CD4-positive, CD25-positive, alpha-beta regulatory T cell (primary cell): Measurements from ENCODE around the gene CAMSAP1. TPM values are rescaled to one million over a fixed set of nuclear protein-coding genes. Genes with fewer than 3 reads are reported as not detected.

Source experiments
- ATAC-seq, 2 donors: fragments of 150-1000 bp; cut with Tn5 transposase; one replicate each; pipeline ENCODE4 v1.10.0; 2021; ENCODE audit warnings: low read depth in 2 of 2, moderate number of reproducible peaks in 2 of 2, moderate library complexity in 1 of 2
- DNase-seq, 3 donors: peaks; one replicate each; pipeline versions ENCODE4 v3.0.0 to v3.0.0-alpha.2; 2012 to 2022; ENCODE audit warnings: mixed read lengths in 1 of 3
- H3K27ac ChIP-seq: one replicate; pipeline ENCODE4 v1.7.0; 2013; ENCODE audit warnings: mild to moderate bottlenecking, low read length; ENCODE audit not compliant: insufficient read depth, poor library complexity, severe bottlenecking
- H3K27me3 ChIP-seq: one replicate; pipeline ENCODE4 v1.7.0; 2013; ENCODE audit warnings: low read length; ENCODE audit not compliant: control insufficient read depth, insufficient read depth
- H3K36me3 ChIP-seq: one replicate; pipeline ENCODE4 v1.7.0; 2013; ENCODE audit warnings: mild to moderate bottlenecking, low read length, moderate library complexity; ENCODE audit not compliant: control insufficient read depth, insufficient read depth
- H3K4me1 ChIP-seq: 2 replicates; pipeline ENCODE4 v1.7.0; 2013; ENCODE audit warnings: mild to moderate bottlenecking, low read length; ENCODE audit not compliant: insufficient read depth, control insufficient read depth, poor library complexity, severe bottlenecking
- H3K4me3 ChIP-seq: one replicate; pipeline ENCODE4 v1.7.0; 2013; ENCODE audit warnings: low read depth, mild to moderate bottlenecking, low read length, moderate library complexity
- H3K9me3 ChIP-seq, 2 experiments: 1 replicate in 1 of 2; 2 replicates in 1 of 2; pipeline ENCODE4 v1.7.0; 2013; ENCODE audit warnings: low read length in 2 of 2, mild to moderate bottlenecking in 1 of 2, moderate library complexity in 1 of 2; ENCODE audit not compliant: control insufficient read depth in 2 of 2
- H3K27ac Mint-ChIP-seq, 3 donors: one replicate each; pipeline ENCODE4 v1.8.0; 2020 to 2022; ENCODE audit warnings: mild to moderate bottlenecking in 3 of 3, mixed read lengths in 3 of 3, moderate library complexity in 2 of 3
- H3K27me3 Mint-ChIP-seq: one replicate; pipeline ENCODE4 v1.8.0; 2022; ENCODE audit warnings: mild to moderate bottlenecking, mixed read lengths
- H3K36me3 Mint-ChIP-seq: one replicate; pipeline ENCODE4 v1.8.0; 2020; ENCODE audit warnings: mixed read lengths
- H3K4me1 Mint-ChIP-seq, 4 donors: one replicate each; pipeline ENCODE4 v1.8.0; 2020 to 2022; ENCODE audit warnings: mixed read lengths in 4 of 4, mild to moderate bottlenecking in 1 of 4
- H3K4me3 Mint-ChIP-seq, 4 donors: one replicate each; pipeline ENCODE4 v1.8.0; 2020 to 2022; ENCODE audit warnings: mild to moderate bottlenecking in 4 of 4, mixed read lengths in 4 of 4, moderate library complexity in 3 of 4
- H3K9me3 Mint-ChIP-seq, 7 donors: one replicate each; pipeline ENCODE4 v1.8.0; 2020 to 2022; ENCODE audit warnings: mixed read lengths in 7 of 7, mild to moderate bottlenecking in 3 of 7, moderate library complexity in 2 of 7
- polyA plus RNA-seq, 4 donors: library from polyadenylated mRNA; unstranded; fragments of 300-500 nt; fragmentation: Illumina TruSeq; gene quantifications; one replicate each; pipeline ENCODE4 v1.2.3, GENCODE V29; 2021
- total RNA-seq: library from RNA; stranded (reverse); gene quantifications from one replicate; pipeline ENCODE4 v1.2.3, GENCODE V29; 2022

The CAMSAP1 gene
- total and polyA plus RNA-seq, 5 donors from 2014 or later = 0.67 to 31.6 (median 2.0) TPM

- no peak for DNase-seq
- Histone ChIP-seq H3K36me3 (peaks cover 32% of the 10 kb centered on the region), H3K27me3 (no peaks in the 10 kb centered on the region), H3K9me3 (peaks cover 6 to 9% of the 10 kb centered on the region in 2 experiments), H3K27ac (no peak overlapping the region), H3K4me1 (no peaks in the 10 kb centered on the region), H3K4me3 (no peak overlapping the region)
- Mint-ChIP-seq H3K36me3 (peaks cover 40% of the 10 kb centered on the region), H3K4me3 (peak overlapping the region in 1 of 4 donors; percentile 31), H3K27me3 (no peaks in the 10 kb centered on the region), H3K4me1 (peaks cover 4 to 18% (median 13%) of the 10 kb centered on the region in 4 donors), H3K27ac (no peak overlapping the region), H3K9me3 (peaks cover 0 to 11% (median 2%) of the 10 kb centered on the region in 7 donors)
- ATAC-seq = no peak
Observed at GRCh38 chr9:135827866-135828580, 79.3 kb downstream of the CAMSAP1 start.

- H3K27me3 Mint-ChIP-seq = no peaks in the 10 kb centered on the region
- no peak overlapping the region for H3K4me3 ChIP-seq
- no peak for DNase-seq
- H3K9me3 Mint-ChIP-seq = peaks cover 0 to 11% (median 2%) of the 10 kb centered on the region in 7 donors
- ATAC-seq = no peak
- H3K36me3 ChIP-seq = peaks cover 39% of the 10 kb centered on the region
- H3K4me1 Mint-ChIP-seq = peaks cover under 1 to 16% (median 12%) of the 10 kb centered on the region in 4 donors
- H3K9me3 ChIP-seq = peaks cover 6 to 9% of the 10 kb centered on the region in 2 experiments
- no peak overlapping the region for H3K27ac ChIP-seq
- H3K4me1 ChIP-seq = no peaks in the 10 kb centered on the region
- H3K4me3 Mint-ChIP-seq = peak overlapping the region in 1 of 4 donors; percentile 59
- no peaks in the 10 kb centered on the region for H3K27me3 ChIP-seq
- H3K36me3 Mint-ChIP-seq = peaks cover 41% of the 10 kb centered on the region
- no peak overlapping the region for H3K27ac Mint-ChIP-seq
Observed at GRCh38 chr9:135827301-135827700, 80.0 kb downstream of the CAMSAP1 start.

DNA sequence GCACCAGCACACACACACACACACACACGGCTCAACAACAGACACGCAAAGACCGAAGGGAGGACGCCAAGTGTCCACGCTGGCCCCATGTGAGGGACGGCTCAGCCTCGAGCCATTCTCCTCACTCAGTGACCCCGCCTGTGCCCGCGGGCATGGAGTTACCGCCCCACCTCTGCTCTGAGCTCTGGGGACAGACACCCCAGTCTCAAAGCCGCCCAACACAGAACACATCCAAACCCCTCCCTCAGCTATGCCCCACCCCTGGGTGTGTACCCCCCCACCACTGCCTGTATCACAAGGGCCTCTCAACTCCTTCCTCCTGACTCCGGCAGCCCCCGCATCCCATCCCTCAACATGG is 81.2 kb downstream of the CAMSAP1 start:
- H3K4me3 Mint-ChIP-seq = no peak overlapping the region
- Histone ChIP-seq H3K4me3 (no peak overlapping the region), H3K27ac (no peak overlapping the region), H3K27me3 (no peaks in the 10 kb centered on the region), H3K36me3 (peaks cover 50% of the 10 kb centered on the region), H3K9me3 (peaks cover 6 to 9% of the 10 kb centered on the region in 2 experiments), H3K4me1 (no peaks in the 10 kb centered on the region)
- no peak for DNase-seq
- H3K36me3 Mint-ChIP-seq = peaks cover 46% of the 10 kb centered on the region
- H3K27ac Mint-ChIP-seq = no peak overlapping the region
- H3K4me1 Mint-ChIP-seq = peaks cover 0 to 10% (median 6%) of the 10 kb centered on the region in 4 donors
- no peak for ATAC-seq
- no peaks in the 10 kb centered on the region for H3K27me3 Mint-ChIP-seq
- peaks cover 0 to 11% (median 2%) of the 10 kb centered on the region in 7 donors for H3K9me3 Mint-ChIP-seq

DNA sequence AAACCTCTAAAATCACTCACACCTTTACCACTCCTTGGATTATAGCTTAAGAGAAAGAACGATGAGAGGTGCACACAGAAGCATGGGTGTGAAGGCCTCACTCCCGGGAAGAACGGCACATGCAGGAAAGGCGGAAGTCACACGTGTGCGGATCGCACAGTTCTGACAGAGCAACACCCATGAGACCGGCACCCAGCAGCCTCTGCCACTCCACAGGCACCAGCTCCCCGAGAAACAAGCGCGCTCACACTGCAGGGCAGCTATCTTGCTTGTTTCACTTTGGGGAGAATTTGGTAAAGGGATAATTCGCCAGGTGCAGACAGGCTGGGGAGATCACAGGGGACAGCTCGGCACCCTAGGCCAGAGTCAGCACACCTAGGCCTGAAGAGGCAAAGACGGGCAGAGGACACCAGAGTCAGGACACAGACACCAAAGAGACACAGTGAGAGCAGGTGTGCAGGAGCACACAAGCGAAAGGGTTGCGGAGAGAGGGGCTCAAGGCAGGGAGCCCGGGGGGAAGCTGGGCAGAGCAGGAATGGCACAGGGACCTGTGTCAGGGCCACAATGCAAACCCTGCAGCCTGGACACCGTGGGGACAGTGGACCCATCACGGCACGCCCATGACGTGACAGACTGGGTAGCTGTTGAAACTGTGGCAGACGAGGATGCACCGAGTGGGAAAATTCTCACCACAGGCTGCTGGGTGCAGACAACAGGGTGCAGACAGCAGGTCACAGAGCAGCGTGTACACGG is 81.7 kb downstream of the CAMSAP1 start:
- peak overlapping the region in 2 of 3 donors; percentile 75 to 83 for H3K27ac Mint-ChIP-seq
- peaks cover 0 to 11% (median 2%) of the 10 kb centered on the region in 7 donors for H3K9me3 Mint-ChIP-seq
- Histone ChIP-seq H3K36me3 (peaks cover 55% of the 10 kb centered on the region), H3K27me3 (no peaks in the 10 kb centered on the region), H3K9me3 (peaks cover 6 to 9% of the 10 kb centered on the region in 2 experiments), H3K4me3 (no peak overlapping the region), H3K4me1 (no peaks in the 10 kb centered on the region), H3K27ac (no peak overlapping the region)
- no peak overlapping the region for H3K4me3 Mint-ChIP-seq
- H3K27me3 Mint-ChIP-seq = no peaks in the 10 kb centered on the region
- no peak for ATAC-seq
- no peak for DNase-seq
- H3K4me1 Mint-ChIP-seq = peaks cover 0 to 10% (median 7%) of the 10 kb centered on the region in 4 donors
- H3K36me3 Mint-ChIP-seq = peaks cover 47% of the 10 kb centered on the region

- Mint-ChIP-seq H3K27me3 (no peaks in the 10 kb centered on the region), H3K27ac (no peak overlapping the region), H3K4me3 (no peak overlapping the region), H3K9me3 (peaks cover 0 to under 1% (median 0%) of the 10 kb centered on the region in 7 donors), H3K36me3 (peaks cover 44% of the 10 kb centered on the region), H3K4me1 (peaks cover 0 to 10% (median 4%) of the 10 kb centered on the region in 4 donors)
- no peaks in the 10 kb centered on the region for H3K4me1 ChIP-seq
- DNase-seq = no peak
- H3K27ac ChIP-seq = no peak overlapping the region
- H3K27me3 ChIP-seq = no peaks in the 10 kb centered on the region
- ATAC-seq = no peak
- H3K9me3 ChIP-seq = peaks cover 0 to under 1% of the 10 kb centered on the region in 2 experiments
- H3K36me3 ChIP-seq = peaks cover 67% of the 10 kb centered on the region
- no peak overlapping the region for H3K4me3 ChIP-seq
Observed at GRCh38 chr9:135823036-135823435, 84.3 kb downstream of the CAMSAP1 start.

DNA sequence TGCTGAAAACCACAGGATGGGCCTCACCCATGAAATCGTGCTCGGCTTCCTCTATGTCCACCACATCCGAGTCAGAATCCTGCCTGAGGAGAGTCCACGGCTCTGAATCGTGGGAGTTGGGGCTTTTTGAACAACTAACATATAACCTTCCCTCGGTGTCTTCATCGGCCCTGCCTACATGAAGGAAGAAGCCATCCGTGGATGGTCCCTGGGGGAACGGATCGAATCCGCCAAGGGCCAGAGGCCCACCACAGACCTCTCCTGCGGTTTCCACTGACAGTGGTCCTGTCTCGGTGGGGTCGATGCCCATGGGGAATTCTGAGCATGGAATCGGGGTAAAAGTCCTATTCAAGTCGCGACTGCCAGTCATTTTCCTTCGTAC is 85.0 kb downstream of the CAMSAP1 start:
- no peak overlapping the region for H3K4me3 Mint-ChIP-seq
- Histone ChIP-seq H3K27ac (no peak overlapping the region), H3K4me3 (no peak overlapping the region), H3K27me3 (no peaks in the 10 kb centered on the region), H3K9me3 (no peaks in the 10 kb centered on the region), H3K36me3 (peaks cover 71% of the 10 kb centered on the region), H3K4me1 (no peaks in the 10 kb centered on the region)
- ATAC-seq (no peak), DNase-seq (no peak)
- no peak overlapping the region for H3K27ac Mint-ChIP-seq
- no peaks in the 10 kb centered on the region for H3K9me3 Mint-ChIP-seq
- peaks cover 43% of the 10 kb centered on the region for H3K36me3 Mint-ChIP-seq
- peaks cover 0 to 9% (median 4%) of the 10 kb centered on the region in 4 donors for H3K4me1 Mint-ChIP-seq
- H3K27me3 Mint-ChIP-seq = no peaks in the 10 kb centered on the region

DNA sequence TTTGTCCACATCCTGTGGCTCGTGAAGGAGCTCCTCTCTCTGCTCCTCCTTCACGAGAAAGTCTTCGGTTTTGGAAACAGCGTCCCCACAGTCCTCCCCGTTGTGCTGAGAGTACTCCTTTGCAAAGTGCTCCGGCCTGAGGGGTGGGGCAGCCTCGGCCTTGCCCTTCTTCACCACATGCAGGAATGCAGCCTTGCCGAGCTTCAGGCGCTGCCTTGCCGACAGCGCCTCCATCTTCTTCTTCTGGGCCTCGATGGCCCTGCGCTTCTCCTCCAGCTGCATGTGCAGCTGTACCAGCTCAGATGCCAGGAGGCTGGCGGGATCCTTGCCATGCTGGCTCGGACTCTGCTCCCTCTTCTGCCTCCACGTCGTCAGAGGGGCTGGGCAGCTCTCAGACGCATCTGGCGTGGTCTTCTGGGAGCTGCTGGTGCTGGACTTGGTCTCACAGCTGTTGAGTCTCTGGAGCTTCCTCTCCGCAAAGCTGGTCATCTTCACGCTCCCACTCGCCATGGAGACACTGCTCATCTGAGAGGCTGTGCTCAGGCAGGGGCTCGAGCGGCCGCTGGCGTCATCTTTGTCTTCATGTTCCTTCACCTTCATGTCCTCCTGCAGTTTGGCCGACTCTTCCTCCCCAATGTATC is 85.5 kb downstream of the CAMSAP1 start:
- Mint-ChIP-seq H3K4me3 (no peak overlapping the region), H3K27ac (no peak overlapping the region), H3K9me3 (no peaks in the 10 kb centered on the region), H3K4me1 (peaks cover 0 to 5% (median 4%) of the 10 kb centered on the region in 4 donors), H3K36me3 (peaks cover 46% of the 10 kb centered on the region), H3K27me3 (no peaks in the 10 kb centered on the region)
- no peak for ATAC-seq
- Histone ChIP-seq H3K9me3 (no peaks in the 10 kb centered on the region), H3K4me1 (no peaks in the 10 kb centered on the region), H3K27ac (no peak overlapping the region), H3K4me3 (no peak overlapping the region), H3K27me3 (no peaks in the 10 kb centered on the region), H3K36me3 (peaks cover 72% of the 10 kb centered on the region)
- DNase-seq = no peak
